HG03520 (cell line): ENCODE measurements around the gene ABCA1.
"Not testable (repeated sequence)": the region's sequence is repeated elsewhere in the genome, so short reads cannot be mapped to it uniquely, and the experiment has no call there.

Experiments used
- ATAC-seq: cut with Tn5 transposase; IDR thresholded peaks from one replicate; pipeline ENCODE4 v1.9.1; 2021; ENCODE audit warnings: mild to moderate bottlenecking, moderate library complexity; ENCODE audit not compliant: unreplicated experiment

The ABCA1 gene

GRCh38 chr9:104906441-104907277, 21.3 kb downstream of the ABCA1 start:
- no peak for ATAC-seq

GRCh38 chr9:104905931-104906330, 22.0 kb downstream of the ABCA1 start:
- ATAC-seq: no peak

- ATAC-seq: no peak
Observed at GRCh38 chr9:104905153-104905901, 22.6 kb downstream of the ABCA1 start.

- no peak for ATAC-seq
Observed at GRCh38 chr9:104903609-104904008, 24.3 kb downstream of the ABCA1 start.

GRCh38 chr9:104900871-104901270, 27.1 kb downstream of the ABCA1 start:
- no peak for ATAC-seq

GRCh38 chr9:104900324-104900723, 27.6 kb downstream of the ABCA1 start:
- no peak for ATAC-seq

- ATAC-seq: no peak
Observed at GRCh38 chr9:104899759-104900247, 28.2 kb downstream of the ABCA1 start.

- ATAC-seq: not testable (repeated sequence)
Observed at GRCh38 chr9:104898376-104898775, 29.6 kb downstream of the ABCA1 start.

GRCh38 chr9:104896131-104896530, 31.8 kb downstream of the ABCA1 start:
- ATAC-seq: no peak

- ATAC-seq: no peak
Observed at GRCh38 chr9:104895572-104895971, 32.4 kb downstream of the ABCA1 start.

GRCh38 chr9:104892701-104893100, 35.3 kb downstream of the ABCA1 start:
- ATAC-seq: no peak

- ATAC-seq: no peak
Observed at GRCh38 chr9:104890433-104890770, 37.6 kb downstream of the ABCA1 start.

GRCh38 chr9:104885818-104886709, 41.9 kb downstream of the ABCA1 start:
- no peak for ATAC-seq

- ATAC-seq: no peak
Observed at GRCh38 chr9:104883169-104883568, 44.8 kb downstream of the ABCA1 start.

GRCh38 chr9:104882566-104882965, 45.4 kb downstream of the ABCA1 start:
- ATAC-seq: no peak

GRCh38 chr9:104882086-104882485, 45.9 kb downstream of the ABCA1 start:
- no peak for ATAC-seq

- no peak for ATAC-seq
Observed at GRCh38 chr9:104879555-104880309, 48.2 kb downstream of the ABCA1 start.

GRCh38 chr9:104876587-104876986, 51.4 kb downstream of the ABCA1 start:
- no peak for ATAC-seq

GRCh38 chr9:104875897-104876296, 52.1 kb downstream of the ABCA1 start:
- ATAC-seq: no peak

GRCh38 chr9:104875320-104875719, 52.6 kb downstream of the ABCA1 start:
- ATAC-seq: no peak
